HG03097 (cell line): ENCODE results near the gene MINDY3.

Source experiments
- ATAC-seq: cut with Tn5 transposase; IDR thresholded peaks from one replicate; pipeline ENCODE4 v1.9.1; 2021; ENCODE audit not compliant: unreplicated experiment, low FRiP score

MINDY3 gene

DNA sequence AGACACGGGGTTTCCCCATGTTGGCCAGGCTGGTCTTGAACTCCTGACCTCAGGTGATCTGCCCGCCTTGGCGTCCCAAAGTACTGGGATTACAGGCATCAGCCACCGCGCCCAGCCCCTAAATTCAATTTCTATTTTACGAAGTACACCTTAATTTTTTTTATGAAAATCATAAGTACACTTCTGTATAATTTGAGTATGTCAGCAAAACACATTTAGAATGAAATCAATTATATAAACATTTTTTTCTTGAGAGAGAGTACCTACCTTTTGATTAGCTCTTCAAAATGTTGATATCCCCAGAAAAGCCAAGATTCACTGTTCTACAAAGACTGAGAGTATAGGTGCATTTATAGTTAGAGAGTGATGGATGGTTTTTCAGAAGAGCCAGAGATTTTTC lies 120.0 kb downstream of the MINDY3 start:
- ATAC-seq, result no peak

DNA sequence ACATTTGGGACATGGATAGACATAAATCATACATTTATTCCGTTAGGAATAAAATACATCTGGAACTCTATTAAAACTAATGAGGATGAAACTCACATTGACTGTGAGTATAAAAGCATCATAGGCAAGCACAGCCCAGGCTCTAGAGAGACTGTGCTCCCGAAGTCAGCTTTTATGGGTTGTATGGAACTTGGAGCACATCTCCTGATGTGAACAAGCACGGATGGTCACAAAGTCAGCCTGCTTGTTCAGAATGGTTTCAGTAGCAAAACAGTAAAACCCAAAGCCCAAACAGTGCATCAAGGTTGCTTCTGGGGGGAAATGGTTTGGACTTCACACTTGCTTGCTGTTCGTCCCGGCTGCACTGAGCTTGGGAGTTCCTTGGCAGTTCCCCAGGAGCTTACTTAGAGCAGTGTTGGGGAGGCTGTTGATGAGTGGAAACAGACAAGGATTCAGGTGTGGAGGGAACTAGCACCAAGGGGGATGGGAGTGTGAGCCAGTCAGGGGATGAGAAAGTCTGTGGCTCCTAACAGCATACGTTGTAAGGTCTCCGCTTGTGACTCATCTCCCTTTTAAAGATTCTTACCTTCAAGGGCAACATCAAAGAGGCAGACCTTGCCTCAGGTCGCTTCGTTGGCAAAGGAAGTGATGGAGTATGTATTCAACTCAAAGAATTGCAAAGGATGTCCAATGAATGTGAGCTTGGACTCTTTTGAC lies 120.9 kb downstream of the MINDY3 start:
- ATAC-seq, result no peak

GRCh38 chr10:15738270-15738925 lies 121.9 kb downstream of the MINDY3 start:
- no peak for ATAC-seq

- no peak for ATAC-seq
These were observed 122.7 kb downstream of the MINDY3 start for GRCh38 chr10:15737656-15738055.

GRCh38 chr10:15735763-15736162 lies 124.5 kb downstream of the MINDY3 start:
- ATAC-seq, result no peak

- no peak for ATAC-seq
These were observed 130.0 kb downstream of the MINDY3 start for GRCh38 chr10:15730341-15730740.

GRCh38 chr10:15729890-15730289 lies 130.4 kb downstream of the MINDY3 start:
- ATAC-seq, result no peak
